Astrocyte of the spinal cord (primary cell): ENCODE measurements around the gene CD276.

Experiments used
- DNase-seq: peaks from one replicate; pipeline ENCODE4 v3.0.0; 2011; ENCODE audit warnings: low read depth, low spot score
- H3K4me3 ChIP-seq: 2 replicates; pipeline ENCODE4 v1.5.1; 2011; ENCODE audit warnings: low read depth, mild to moderate bottlenecking, low read length, moderate library complexity
- CTCF ChIP-seq: IDR thresholded peaks from 2 replicates; pipeline ENCODE4 v1.5.1; 2012; ENCODE audit warnings: low read depth, mild to moderate bottlenecking, low read length, inconsistent platforms
- in situ Hi-C: cut with HindIII; loops from 2 replicates; pipeline ENCODE4 v1.10.0; 2017; ENCODE audit warnings: low sequenced_read_pairs

CD276 gene

DNA sequence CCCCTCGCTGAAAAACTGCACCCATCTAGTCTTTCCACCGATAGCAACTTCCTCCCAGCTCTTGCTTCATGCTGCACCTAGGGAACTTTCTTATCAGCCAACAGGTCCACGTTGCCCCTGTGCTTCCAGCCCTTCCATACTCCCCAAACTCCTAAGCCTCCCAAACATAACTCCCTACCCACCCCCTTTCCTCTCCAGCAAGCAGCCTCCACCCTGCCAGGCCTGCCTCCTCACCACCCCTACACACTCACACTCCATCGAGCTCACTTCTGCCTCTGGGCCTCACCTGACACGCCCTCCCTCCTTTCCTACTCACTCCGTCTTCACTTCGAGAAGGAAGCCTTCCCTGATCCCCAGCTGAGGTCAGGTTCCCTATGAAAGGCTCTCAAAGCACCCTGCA is 60.9 kb downstream of the CD276 start:
- H3K4me3 ChIP-seq = no peak overlapping the region
- in situ Hi-C loops = no loop called here
- no peak for TF ChIP-seq CTCF
- no peak for DNase-seq

DNA sequence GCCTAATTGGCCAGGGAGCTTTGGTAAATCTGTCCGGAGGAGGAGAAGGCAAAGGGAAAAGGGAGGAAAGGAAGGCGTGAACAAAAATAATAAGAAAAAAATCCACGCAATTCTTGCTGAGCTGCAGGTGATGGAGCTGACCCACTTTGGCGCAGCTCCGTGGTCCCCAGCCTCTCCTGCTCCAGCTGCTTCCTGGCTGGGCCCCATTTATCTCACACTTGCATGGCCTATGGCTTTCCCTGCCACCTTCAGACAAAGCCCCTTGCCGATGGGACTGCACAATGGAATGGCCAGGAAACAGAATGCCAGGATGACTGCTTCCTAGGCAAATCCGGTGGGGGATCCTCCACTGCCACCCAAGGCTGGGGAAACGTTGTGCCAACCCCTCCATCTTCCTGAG is 62.1 kb downstream of the CD276 start:
- DNase-seq = no peak
- TF ChIP-seq CTCF = no peak
- in situ Hi-C loops = no loop called here
- H3K4me3 ChIP-seq = no peak overlapping the region

- in situ Hi-C loops = no loop called here
- no peak for DNase-seq
- no peak overlapping the region for H3K4me3 ChIP-seq
- TF ChIP-seq CTCF = no peak
Observed at GRCh38 chr15:73746883-73747282, 62.7 kb downstream of the CD276 start.

DNA sequence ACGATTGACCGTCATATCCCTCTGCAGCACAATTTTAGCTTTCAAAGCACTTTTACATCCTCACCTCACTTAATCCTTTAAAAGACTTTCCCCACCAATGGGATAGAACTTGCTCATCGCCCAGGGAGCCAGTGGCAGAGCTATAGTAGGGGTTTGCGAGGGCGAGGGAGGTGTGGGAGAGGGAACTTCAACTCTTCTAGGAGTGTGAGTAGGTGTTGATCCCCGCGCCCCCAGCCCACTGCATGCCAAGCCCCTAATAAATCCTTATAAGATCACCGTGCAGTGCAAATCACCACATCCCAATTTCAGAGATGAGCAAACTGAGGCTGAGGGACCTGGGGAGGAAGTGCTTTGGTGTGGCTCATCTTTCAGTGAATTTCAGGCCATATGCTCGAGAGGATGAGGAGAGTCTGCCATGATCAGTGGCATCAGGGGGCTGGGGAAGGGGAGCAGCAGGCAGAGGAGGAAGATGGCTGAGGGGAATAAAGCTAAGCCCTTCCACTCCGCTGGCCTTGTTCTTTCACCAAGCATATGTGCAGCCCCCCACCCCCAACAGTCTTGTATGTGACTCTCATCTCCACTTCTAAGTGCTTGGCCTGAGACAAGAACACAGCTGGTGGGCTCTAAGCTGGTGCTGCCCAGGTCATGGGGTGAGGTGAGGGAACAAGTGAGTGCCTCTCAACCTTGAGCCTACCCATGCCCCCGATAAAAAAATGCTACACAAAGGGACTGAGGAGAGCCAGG is 63.8 kb downstream of the CD276 start:
- in situ Hi-C loops = no loop called here

GRCh38 chr15:73748730-73749129 is 64.5 kb downstream of the CD276 start:
- in situ Hi-C loops = no loop called here
- DNase-seq = no peak
- no peak overlapping the region for H3K4me3 ChIP-seq
- no peak for TF ChIP-seq CTCF

More for the DNA sequence above, 63.8 kb downstream of the CD276 start:
- no peak for TF ChIP-seq CTCF
- H3K4me3 ChIP-seq = no peak overlapping the region
- DNase-seq = no peak

DNA sequence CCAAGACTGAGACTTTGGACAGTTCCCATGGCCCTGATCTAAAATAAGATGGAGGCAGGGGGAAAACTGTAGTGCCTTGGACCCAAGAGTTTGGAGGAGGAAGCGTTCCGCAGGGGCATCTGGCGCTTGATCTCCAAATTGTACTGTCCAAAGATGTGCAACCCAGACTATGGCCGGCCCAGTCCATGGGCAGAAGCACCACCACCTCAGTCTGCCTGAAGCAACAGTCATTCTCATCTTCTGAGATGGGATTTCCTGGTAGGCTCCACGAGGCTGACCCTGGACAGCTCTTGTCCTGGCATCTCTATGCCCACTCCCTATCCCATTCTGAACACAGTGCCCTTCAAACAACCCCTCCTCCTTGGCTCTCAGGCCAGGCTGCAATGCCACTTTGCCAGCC is 65.3 kb downstream of the CD276 start:
- no peak for DNase-seq
- in situ Hi-C loops = no loop called here
- H3K4me3 ChIP-seq = no peak overlapping the region
- no peak for TF ChIP-seq CTCF
